ENCODE results near the gene EGFL7. TPM values are rescaled to one million over a fixed set of nuclear protein-coding genes. Genes with fewer than 3 reads are reported as not detected.

EGFL7 gene
- total RNA-seq, 1 experiment from 2014 or later = 0.08 TPM

- Histone ChIP-seq H3K27me3 (replicated peaks) (peaks cover 72% of the 10 kb centered on the region), H3K36me3 (no peaks in the 10 kb centered on the region), H3K4me1 (replicated peaks) (peaks cover 7% of the 10 kb centered on the region), H3K4me3 (no peak overlapping the region), H3K27ac (no peak overlapping the region), H3K9me3 (replicated peaks) (no peaks in the 10 kb centered on the region)
- no peak for DNase-seq (ENCODE audit: low read depth in 1 of 2, low spot score in 2 of 2)
Measured at GRCh38 chr9:136666372-136667213, 3.9 kb downstream of the EGFL7 start.

- no peaks in the 10 kb centered on the region for H3K9me3 ChIP-seq (replicated peaks)
- no peaks in the 10 kb centered on the region for H3K36me3 ChIP-seq
- no peak for DNase-seq (ENCODE audit: low read depth in 1 of 2, low spot score in 2 of 2)
- H3K27me3 ChIP-seq (replicated peaks) = peaks cover 69% of the 10 kb centered on the region
- H3K4me1 ChIP-seq (replicated peaks) = peaks cover 7% of the 10 kb centered on the region
- no peak overlapping the region for H3K27ac ChIP-seq
- H3K4me3 ChIP-seq = no peak overlapping the region
Measured at GRCh38 chr9:136667214-136667939, 4.7 kb downstream of the EGFL7 start.

GRCh38 chr9:136667940-136668760, 5.4 kb downstream of the EGFL7 start:
- no peak for DNase-seq (ENCODE audit: low read depth in 1 of 2, low spot score in 2 of 2)
- Histone ChIP-seq H3K4me1 (replicated peaks) (peaks cover 7% of the 10 kb centered on the region), H3K27me3 (replicated peaks) (peaks cover 63% of the 10 kb centered on the region), H3K4me3 (no peak overlapping the region), H3K9me3 (replicated peaks) (no peaks in the 10 kb centered on the region), H3K27ac (no peak overlapping the region), H3K36me3 (no peaks in the 10 kb centered on the region)

- Histone ChIP-seq H3K27me3 (replicated peaks) (peaks cover 55% of the 10 kb centered on the region), H3K4me3 (no peak overlapping the region), H3K9me3 (replicated peaks) (no peaks in the 10 kb centered on the region), H3K27ac (no peak overlapping the region), H3K36me3 (no peaks in the 10 kb centered on the region), H3K4me1 (replicated peaks) (peaks cover 7% of the 10 kb centered on the region)
- DNase-seq (ENCODE audit: low read depth in 1 of 2, low spot score in 2 of 2) = no peak
Measured at GRCh38 chr9:136668983-136669790, 6.5 kb downstream of the EGFL7 start.

- Histone ChIP-seq H3K4me1 (replicated peaks) (peaks cover 7% of the 10 kb centered on the region), H3K27ac (no peak overlapping the region), H3K9me3 (replicated peaks) (no peaks in the 10 kb centered on the region), H3K27me3 (replicated peaks) (peaks cover 47% of the 10 kb centered on the region), H3K36me3 (no peaks in the 10 kb centered on the region), H3K4me3 (no peak overlapping the region)
- no peak for DNase-seq (ENCODE audit: low read depth in 1 of 2, low spot score in 2 of 2)
Measured at GRCh38 chr9:136669791-136670464, 7.2 kb downstream of the EGFL7 start.

GRCh38 chr9:136670576-136671253, 8.0 kb downstream of the EGFL7 start:
- no peak overlapping the region for H3K27ac ChIP-seq
- no peak for DNase-seq (ENCODE audit: low read depth in 1 of 2, low spot score in 2 of 2)
- H3K4me1 ChIP-seq (replicated peaks) = peaks cover 3% of the 10 kb centered on the region; the same call in 1 of the 2 replicates
- H3K4me3 ChIP-seq = no peak overlapping the region
- H3K27me3 ChIP-seq (replicated peaks) = peaks cover 42% of the 10 kb centered on the region
- H3K9me3 ChIP-seq (replicated peaks) = no peaks in the 10 kb centered on the region
- no peaks in the 10 kb centered on the region for H3K36me3 ChIP-seq

GRCh38 chr9:136671254-136671614, 8.5 kb downstream of the EGFL7 start:
- no peaks in the 10 kb centered on the region for H3K9me3 ChIP-seq (replicated peaks)
- DNase-seq (ENCODE audit: low read depth in 1 of 2, low spot score in 2 of 2) = no peak

GRCh38 chr9:136671646-136672430, 9.1 kb downstream of the EGFL7 start:
- Histone ChIP-seq H3K36me3 (no peaks in the 10 kb centered on the region), H3K27ac (no peak overlapping the region), H3K9me3 (replicated peaks) (no peaks in the 10 kb centered on the region), H3K4me1 (replicated peaks) (no peaks in the 10 kb centered on the region), H3K4me3 (no peak overlapping the region), H3K27me3 (replicated peaks) (peaks cover 33% of the 10 kb centered on the region)
- no peak for DNase-seq (ENCODE audit: low read depth in 1 of 2, low spot score in 2 of 2)

More at GRCh38 chr9:136671254-136671614, 8.5 kb downstream of the EGFL7 start:
- Histone ChIP-seq H3K27ac (no peak overlapping the region), H3K27me3 (replicated peaks) (peaks cover 39% of the 10 kb centered on the region), H3K4me3 (no peak overlapping the region), H3K4me1 (replicated peaks) (peaks cover under 1% of the 10 kb centered on the region; the same call in 1 of the 2 replicates), H3K36me3 (no peaks in the 10 kb centered on the region)

GRCh38 chr9:136672431-136673087, 9.8 kb downstream of the EGFL7 start:
- H3K36me3 ChIP-seq = no peaks in the 10 kb centered on the region
- no peak overlapping the region for H3K4me3 ChIP-seq
- H3K4me1 ChIP-seq (replicated peaks) = no peaks in the 10 kb centered on the region
- DNase-seq (ENCODE audit: low read depth in 1 of 2, low spot score in 2 of 2) = no peak
- peaks cover 26% of the 10 kb centered on the region for H3K27me3 ChIP-seq (replicated peaks)
- no peaks in the 10 kb centered on the region for H3K9me3 ChIP-seq (replicated peaks)
- H3K27ac ChIP-seq = no peak overlapping the region

GRCh38 chr9:136673088-136673974, 10.6 kb downstream of the EGFL7 start:
- no peaks in the 10 kb centered on the region for H3K9me3 ChIP-seq (replicated peaks)
- H3K36me3 ChIP-seq = no peaks in the 10 kb centered on the region
- peaks cover 20% of the 10 kb centered on the region for H3K27me3 ChIP-seq (replicated peaks)
- no peaks in the 10 kb centered on the region for H3K4me1 ChIP-seq (replicated peaks)
- no peak overlapping the region for H3K27ac ChIP-seq
- H3K4me3 ChIP-seq = no peak overlapping the region
- no peak for DNase-seq (ENCODE audit: low read depth in 1 of 2, low spot score in 2 of 2)

Measured in SJSA1 (cell line).